Amygdala (tissue), 56 donors: ENCODE data around the gene TMEM128.
"Not testable (repeated sequence)": the region's sequence is repeated elsewhere in the genome, so short reads cannot be mapped to it uniquely, and the experiment has no call there.

Experiments used
- DNase-seq, 56 donors: peaks; one replicate each; lab custom pipeline; 2025; lab: John Stamatoyannopoulos, UW

TMEM128 gene

DNA sequence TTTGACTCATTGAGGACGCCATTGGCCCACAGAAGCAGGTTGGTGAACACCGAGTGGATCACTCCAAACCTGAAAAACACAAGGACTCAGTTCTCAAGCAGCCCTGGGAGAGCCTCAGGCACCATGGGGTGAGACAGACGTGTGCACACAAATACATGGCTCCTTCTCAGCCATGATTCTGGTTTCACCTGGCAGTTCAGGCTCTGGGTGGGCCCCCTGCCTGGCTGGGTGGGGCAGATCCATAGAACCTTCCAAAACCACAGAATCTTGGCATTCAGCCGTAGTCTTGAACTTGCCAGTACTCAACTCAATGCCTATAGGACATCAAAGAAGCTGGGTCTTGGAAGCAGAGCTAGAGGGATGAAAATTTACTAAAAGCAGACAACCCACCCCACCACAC, 45.5 kb downstream of the TMEM128 start:
- no peak for DNase-seq

DNA sequence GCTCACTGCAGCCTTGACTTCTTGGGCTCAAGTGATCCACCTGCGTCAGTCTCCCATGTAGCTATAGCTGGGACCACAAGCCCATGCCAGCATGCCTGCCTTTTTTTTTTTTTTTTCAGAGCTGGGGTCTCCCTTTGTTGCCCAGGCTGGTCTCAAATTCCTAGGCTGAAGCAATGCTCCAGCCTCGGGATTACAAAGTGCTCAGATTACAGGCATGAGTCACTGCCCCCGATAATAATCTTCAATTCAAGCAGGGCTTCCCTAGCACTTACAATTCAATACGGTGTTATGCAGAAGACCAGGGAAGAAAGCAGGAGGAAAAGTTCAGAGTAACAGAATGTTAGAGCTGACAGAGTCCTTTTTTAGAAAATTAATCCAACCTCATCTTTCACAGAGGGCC, 47.4 kb downstream of the TMEM128 start:
- DNase-seq = no peak

DNA sequence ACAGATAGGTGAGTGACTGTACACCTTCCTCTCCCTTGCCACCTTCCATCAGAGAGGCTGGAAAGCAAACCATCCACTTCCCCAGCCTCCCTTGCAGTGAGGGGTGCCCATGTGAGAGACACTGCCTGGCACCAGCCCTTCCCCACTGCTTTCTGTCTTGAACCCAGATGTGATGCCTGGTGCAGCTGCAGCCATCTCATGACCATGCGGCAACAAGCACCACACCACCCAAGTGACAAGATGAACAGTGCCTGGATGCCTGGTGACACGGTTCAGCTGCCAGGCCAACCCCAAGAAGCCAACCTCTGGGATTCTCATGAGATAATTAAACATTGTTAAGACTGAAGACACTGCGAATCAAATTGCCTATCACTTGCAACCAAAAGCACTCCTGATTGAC, 52.7 kb downstream of the TMEM128 start:
- no peak for DNase-seq

- not testable (repeated sequence) for DNase-seq
Measured at GRCh38 chr4:4188557-4188956, 59.5 kb downstream of the TMEM128 start.
